Upper lobe of right lung (tissue), 1 donor: ENCODE measurements around the gene KRT14. TPM values are rescaled to one million over a fixed set of nuclear protein-coding genes. Genes with fewer than 3 reads are reported as not detected.
"Not testable (repeated sequence)": the region's sequence is repeated elsewhere in the genome, so short reads cannot be mapped to it uniquely, and the experiment has no call there.

Experiments
- ATAC-seq: fragments of 200-7000 bp; cut with Tn5 transposase; one replicate; pipeline ENCODE4 v1.9.1; 2020; ENCODE audit warnings: mild to moderate bottlenecking, moderate library complexity
- DNase-seq: peaks from one replicate; pipeline ENCODE4 v3.0.0-alpha.2; 2020
- H3K27ac ChIP-seq: fragments of 200-600 bp; one replicate; pipeline ENCODE4 v1.8.0; 2022
- H3K27me3 ChIP-seq: fragments of 200-600 bp; one replicate; pipeline ENCODE4 v1.8.0; 2022; ENCODE audit warnings: mild to moderate bottlenecking
- H3K36me3 ChIP-seq: fragments of 200-600 bp; one replicate; pipeline ENCODE4 v1.8.0; 2022
- H3K4me1 ChIP-seq: fragments of 200-600 bp; one replicate; pipeline ENCODE4 v1.8.0; 2022
- H3K4me3 ChIP-seq: fragments of 200-600 bp; one replicate; pipeline ENCODE4 v1.8.0; 2022; ENCODE audit warnings: mild to moderate bottlenecking
- H3K9me3 ChIP-seq: fragments of 200-600 bp; one replicate; pipeline ENCODE4 v1.8.0; 2022
- intact Hi-C: fragments of 100-400 bp; cut with DNase I; formaldehyde crosslinking; loops from one replicate; pipeline ENCODE4 v1.11.0; 2022
- total RNA-seq: library from RNA; stranded (reverse); fragmentation: NEBNext Ultra II Directional; extraction: Animal tissue kit (Norgen Biotek cat#: 25700); gene quantifications from one replicate; pipeline ENCODE4 v1.2.1, GENCODE V29; 2021
- TF ChIP-seq, protein P1 (sequence below): fragments of 200-600 bp; IDR thresholded peaks from one replicate; pipeline ENCODE4 v1.8.0; 2022; ENCODE audit warnings: antibody characterized with exemption
- donor health status: DM: no; HTN: yes; CAD: no; lungs with severe emphysema.

The KRT14 gene
- total RNA-seq, 1 donor from 2014 or later, result not detected

DNA sequence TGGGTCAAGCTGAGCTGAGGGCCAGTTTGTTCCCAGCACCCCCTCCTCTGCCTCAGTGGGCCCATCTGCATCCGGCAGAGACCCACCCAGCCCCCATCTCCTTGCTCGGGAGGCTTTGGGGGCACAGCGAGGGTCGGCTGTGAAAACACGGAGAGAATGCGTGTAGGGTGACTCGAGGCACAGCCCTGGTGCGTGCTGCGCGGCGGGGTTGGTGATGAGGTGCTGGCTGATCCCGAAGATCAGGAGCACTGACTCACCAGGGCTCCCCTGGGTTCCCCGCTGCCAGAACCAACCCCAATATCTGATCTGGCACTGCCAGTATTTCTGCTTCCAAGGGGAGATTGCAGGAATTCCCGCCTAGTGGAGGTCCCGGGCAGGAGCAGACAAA lies 45.2 kb upstream of the KRT14 start:
- H3K27ac ChIP-seq, result no peak overlapping the region
- TF ChIP-seq, protein P1, sequence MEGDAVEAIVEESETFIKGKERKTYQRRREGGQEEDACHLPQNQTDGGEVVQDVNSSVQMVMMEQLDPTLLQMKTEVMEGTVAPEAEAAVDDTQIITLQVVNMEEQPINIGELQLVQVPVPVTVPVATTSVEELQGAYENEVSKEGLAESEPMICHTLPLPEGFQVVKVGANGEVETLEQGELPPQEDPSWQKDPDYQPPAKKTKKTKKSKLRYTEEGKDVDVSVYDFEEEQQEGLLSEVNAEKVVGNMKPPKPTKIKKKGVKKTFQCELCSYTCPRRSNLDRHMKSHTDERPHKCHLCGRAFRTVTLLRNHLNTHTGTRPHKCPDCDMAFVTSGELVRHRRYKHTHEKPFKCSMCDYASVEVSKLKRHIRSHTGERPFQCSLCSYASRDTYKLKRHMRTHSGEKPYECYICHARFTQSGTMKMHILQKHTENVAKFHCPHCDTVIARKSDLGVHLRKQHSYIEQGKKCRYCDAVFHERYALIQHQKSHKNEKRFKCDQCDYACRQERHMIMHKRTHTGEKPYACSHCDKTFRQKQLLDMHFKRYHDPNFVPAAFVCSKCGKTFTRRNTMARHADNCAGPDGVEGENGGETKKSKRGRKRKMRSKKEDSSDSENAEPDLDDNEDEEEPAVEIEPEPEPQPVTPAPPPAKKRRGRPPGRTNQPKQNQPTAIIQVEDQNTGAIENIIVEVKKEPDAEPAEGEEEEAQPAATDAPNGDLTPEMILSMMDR, result no peak
- no peak for ATAC-seq
- no peak overlapping the region for H3K4me3 ChIP-seq
- no peaks in the 10 kb centered on the region for H3K9me3 ChIP-seq
- H3K4me1 ChIP-seq, result no peaks in the 10 kb centered on the region
- no peaks in the 10 kb centered on the region for H3K36me3 ChIP-seq
- DNase-seq, result no peak
- intact Hi-C loops, result no loop called here
- H3K27me3 ChIP-seq, result no peaks in the 10 kb centered on the region

DNA sequence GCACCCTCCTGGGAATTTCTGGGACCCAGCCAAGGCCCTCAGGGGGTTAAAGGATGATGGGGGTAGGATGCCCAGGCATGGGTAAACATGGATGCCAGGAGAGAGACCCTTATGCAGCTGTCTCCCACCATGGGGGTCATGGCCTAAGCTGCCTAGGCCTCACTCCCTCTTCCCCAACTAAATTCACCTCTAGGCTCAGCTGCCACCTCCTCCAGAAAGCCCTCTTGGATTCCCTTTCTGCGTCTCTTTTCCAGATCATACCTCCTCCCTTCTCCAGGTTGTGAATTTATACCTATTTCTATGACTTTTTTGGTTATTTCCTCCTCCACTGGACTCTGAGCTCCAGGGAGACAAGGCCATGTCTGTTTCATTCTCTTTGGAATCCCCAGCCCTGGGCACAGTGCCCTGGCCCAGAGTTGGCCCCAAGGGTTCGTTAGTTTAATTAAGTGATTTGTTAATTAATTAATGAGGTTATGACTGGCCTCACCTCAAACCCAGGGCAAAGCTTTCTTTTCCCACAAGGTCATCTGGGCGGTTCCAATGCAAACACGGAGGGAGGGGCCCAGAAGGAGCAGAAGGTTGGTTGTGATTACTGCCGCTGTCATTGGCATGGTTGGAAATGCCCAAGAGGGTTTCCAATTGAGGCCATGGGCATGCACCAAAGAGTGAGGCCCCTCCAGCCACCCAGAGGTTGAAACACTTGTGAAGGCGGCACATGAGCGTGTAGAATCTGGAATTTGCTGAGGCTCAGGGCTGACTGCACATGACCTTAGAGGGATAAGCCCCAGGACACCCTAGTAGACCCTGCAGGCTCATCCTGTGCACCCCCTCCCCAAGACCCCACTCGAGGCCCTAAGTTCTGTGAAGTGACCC lies 44.6 kb upstream of the KRT14 start:
- no peaks in the 10 kb centered on the region for H3K9me3 ChIP-seq
- ATAC-seq (no peak), DNase-seq (no peak)
- intact Hi-C loops, result no loop called here
- TF ChIP-seq, protein P1, result no peak
- H3K4me3 ChIP-seq, result no peak overlapping the region
- H3K27me3 ChIP-seq, result no peaks in the 10 kb centered on the region
- H3K4me1 ChIP-seq, result no peaks in the 10 kb centered on the region
- no peak overlapping the region for H3K27ac ChIP-seq
- H3K36me3 ChIP-seq, result no peaks in the 10 kb centered on the region

DNA sequence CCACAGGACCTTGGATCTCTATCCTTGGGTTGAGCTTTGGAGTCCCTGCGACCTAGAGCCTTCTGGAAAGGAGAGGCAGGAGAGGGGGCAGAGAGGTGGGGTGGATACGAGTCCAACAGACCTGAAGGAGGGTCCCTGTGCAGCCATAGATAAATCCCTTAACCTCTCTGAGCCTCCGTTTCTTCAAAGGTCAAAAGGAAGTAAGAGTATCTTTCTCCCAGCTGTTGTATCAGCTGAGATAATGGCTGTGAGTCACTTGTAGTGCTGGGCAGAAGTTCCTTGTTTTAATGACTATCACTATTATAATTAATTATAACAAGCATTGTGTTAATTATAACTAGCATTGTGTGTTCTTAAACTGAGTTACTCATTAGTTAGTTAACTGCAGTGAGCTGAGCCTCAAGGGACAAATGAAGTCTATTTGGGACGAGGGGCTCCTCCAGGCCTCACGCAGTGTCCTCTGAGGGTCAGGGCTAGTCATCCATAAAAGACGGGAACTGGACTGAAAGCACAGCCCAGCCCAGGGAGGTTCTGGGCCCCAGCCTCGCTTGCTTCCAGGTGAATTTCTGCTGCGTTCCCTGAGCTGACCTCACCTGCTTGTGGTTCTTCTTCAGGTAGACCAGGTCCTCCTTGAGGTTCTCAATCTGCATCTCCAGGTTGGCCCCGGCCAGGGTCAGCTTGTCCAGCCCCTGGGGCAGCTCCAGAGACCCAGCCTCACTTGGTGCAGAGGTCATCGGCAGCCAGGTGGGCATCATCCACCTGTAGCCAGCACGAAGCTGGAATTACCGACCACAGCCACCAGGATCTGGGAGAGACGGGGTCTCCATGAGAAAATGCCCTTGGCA lies 43.4 kb upstream of the KRT14 start:
- no peak for DNase-seq
- Histone ChIP-seq H3K9me3 (no peaks in the 10 kb centered on the region), H3K27me3 (no peaks in the 10 kb centered on the region), H3K4me1 (no peaks in the 10 kb centered on the region), H3K36me3 (no peaks in the 10 kb centered on the region), H3K4me3 (no peak overlapping the region), H3K27ac (no peak overlapping the region)
- TF ChIP-seq, protein P1, result no peak
- ATAC-seq, result no peak
- intact Hi-C loops, result no loop called here

DNA sequence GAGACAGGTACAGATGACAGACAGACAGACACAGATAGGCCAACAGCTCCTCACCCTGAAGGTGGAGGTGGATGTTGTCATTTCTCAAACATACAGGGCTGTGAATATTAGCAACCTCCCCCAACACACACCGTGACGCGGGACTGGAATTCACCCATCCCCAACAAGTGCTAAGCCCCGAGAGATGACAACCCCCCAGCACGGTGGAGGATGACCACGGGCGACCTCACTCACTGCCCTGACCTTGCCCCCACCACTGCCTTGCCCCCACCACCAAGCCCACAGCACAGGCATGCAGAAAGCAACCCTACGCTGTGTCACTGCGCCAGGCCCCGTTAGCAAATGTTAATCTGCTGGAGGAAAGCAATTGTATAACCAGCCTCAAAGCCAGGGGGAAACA lies 42.6 kb upstream of the KRT14 start:
- no peaks in the 10 kb centered on the region for H3K27me3 ChIP-seq
- H3K4me3 ChIP-seq, result no peak overlapping the region
- DNase-seq, result peak; percentile 58
- H3K36me3 ChIP-seq, result no peaks in the 10 kb centered on the region
- intact Hi-C loops, result no loop called here
- H3K27ac ChIP-seq, result no peak overlapping the region
- TF ChIP-seq, protein P1, result no peak
- no peaks in the 10 kb centered on the region for H3K9me3 ChIP-seq
- H3K4me1 ChIP-seq, result no peaks in the 10 kb centered on the region
- ATAC-seq, result no peak

DNA sequence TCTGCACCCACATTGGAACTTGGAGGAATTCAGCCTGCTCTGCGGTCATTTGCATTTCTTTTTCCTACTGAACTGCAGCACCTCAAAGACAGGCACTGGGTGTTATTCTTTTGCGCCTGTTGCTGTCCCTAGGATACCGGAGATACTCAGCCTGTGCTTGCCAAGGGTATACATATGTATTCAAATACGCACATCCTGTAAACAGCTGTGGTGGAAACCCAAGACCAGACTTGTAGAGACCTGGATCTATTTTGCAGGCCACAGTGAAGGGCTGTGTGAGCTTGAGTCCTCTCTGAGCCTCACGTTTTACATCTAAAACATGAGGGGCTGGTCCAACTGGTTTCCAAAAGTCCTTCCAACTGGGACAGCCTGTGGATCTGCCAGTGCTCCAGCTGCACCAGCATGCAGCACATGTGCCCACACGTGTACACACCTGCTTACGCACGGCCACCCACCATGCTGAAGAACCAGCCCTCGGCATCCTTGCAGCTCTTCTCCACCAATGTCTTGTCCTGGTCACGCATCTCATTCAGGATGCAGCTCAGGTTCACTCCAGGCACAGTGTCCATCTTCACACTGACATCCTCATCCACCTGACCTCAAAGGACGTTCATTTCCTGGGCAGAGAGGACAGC lies 42.0 kb upstream of the KRT14 start:
- H3K27me3 ChIP-seq, H3K4me1 ChIP-seq, H3K36me3 ChIP-seq, ATAC-seq, H3K4me3 ChIP-seq, H3K27ac ChIP-seq, H3K9me3 ChIP-seq, intact Hi-C loops: not testable (repeated sequence)
- DNase-seq, result peak; percentile 50

DNA sequence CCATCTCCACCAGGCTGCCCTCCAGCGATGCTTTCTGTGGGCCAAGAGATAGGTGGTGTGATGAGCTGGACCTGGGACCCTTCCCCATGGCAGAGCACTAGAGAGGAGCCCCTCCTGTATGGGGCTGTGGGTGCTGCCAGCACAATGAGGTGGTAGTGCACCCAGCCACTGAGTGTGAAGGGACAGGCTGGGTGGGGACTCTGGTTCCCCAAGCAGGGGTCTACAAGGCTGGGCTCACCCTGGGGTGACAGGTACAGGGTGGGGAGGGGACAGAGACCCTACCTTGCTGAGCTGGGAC lies 41.3 kb upstream of the KRT14 start:
- H3K4me3 ChIP-seq, H3K36me3 ChIP-seq, H3K27ac ChIP-seq, H3K4me1 ChIP-seq, intact Hi-C loops, H3K9me3 ChIP-seq, DNase-seq, ATAC-seq, H3K27me3 ChIP-seq: not testable (repeated sequence)
